NCI-H2081 treated with DMSO at 0.1 percent for 48 hours (cell line): ENCODE measurements around the gene EPS8L2.

Experiments
- DNase-seq: peaks from one replicate; lab custom pipeline; 2025; lab: John Stamatoyannopoulos, UW

Gene EPS8L2

GRCh38 chr11:704781-705645 is 1.0 kb upstream of the EPS8L2 start:
- DNase-seq: no peak

GRCh38 chr11:706439-706956 is 467 bp downstream of the EPS8L2 start:
- DNase-seq: no peak

- no peak for DNase-seq
Measured at GRCh38 chr11:706957-707816, 1.2 kb downstream of the EPS8L2 start.

- DNase-seq: no peak
Measured at GRCh38 chr11:707817-708420, 1.9 kb downstream of the EPS8L2 start.

GRCh38 chr11:708511-708910 is 2.5 kb downstream of the EPS8L2 start:
- DNase-seq: no peak

- DNase-seq: no peak
Measured at GRCh38 chr11:709109-709997, 3.3 kb downstream of the EPS8L2 start.

GRCh38 chr11:714436-714835 is 8.4 kb downstream of the EPS8L2 start:
- no peak for DNase-seq

GRCh38 chr11:719214-720016 is 13.4 kb downstream of the EPS8L2 start:
- DNase-seq: no peak

GRCh38 chr11:720017-720641 is 14.1 kb downstream of the EPS8L2 start:
- DNase-seq: no peak

GRCh38 chr11:720642-721246 is 14.7 kb downstream of the EPS8L2 start:
- DNase-seq: no peak

- DNase-seq: no peak
Measured at GRCh38 chr11:721247-721740, 15.3 kb downstream of the EPS8L2 start.

GRCh38 chr11:721741-722345 is 15.8 kb downstream of the EPS8L2 start:
- no peak for DNase-seq

- DNase-seq: no peak
Measured at GRCh38 chr11:722346-722811, 16.3 kb downstream of the EPS8L2 start.

- DNase-seq: no peak
Measured at GRCh38 chr11:723120-723883, 17.3 kb downstream of the EPS8L2 start.

- no peak for DNase-seq
Measured at GRCh38 chr11:724049-724777, 18.2 kb downstream of the EPS8L2 start.

GRCh38 chr11:724778-725386 is 18.9 kb downstream of the EPS8L2 start:
- no peak for DNase-seq

GRCh38 chr11:725624-726202 is 19.7 kb downstream of the EPS8L2 start:
- no peak for DNase-seq
